Limb (tissue), 2 donors: ENCODE results near the gene OTULINL.
"Not testable (repeated sequence)": the region's sequence is repeated elsewhere in the genome, so short reads cannot be mapped to it uniquely, and the experiment has no call there.

Source experiments
- DNase-seq, 2 donors: peaks; one replicate each; pipeline ENCODE4 v3.0.0-alpha.2; 2016; ENCODE audit errors: extremely low spot score in 2 of 2

OTULINL gene

GRCh38 chr5:14581106-14581890, at the start of gene OTULINL:
OTULINL (plus strand) TSS chr5:14581792; CDS start chr5:14581895, 103 bp downstream.
- DNase-seq, result peak; percentile 85 to 96

GRCh38 chr5:14532180-14532579, 49.4 kb upstream of the OTULINL start:
- no peak for DNase-seq

- DNase-seq, result peak in 1 of 2 donors; percentile 58
Measured at GRCh38 chr5:14534773-14535172, 46.8 kb upstream of the OTULINL start.

- DNase-seq, result no peak
Measured at GRCh38 chr5:14545308-14545707, 36.3 kb upstream of the OTULINL start.

GRCh38 chr5:14545862-14546261, 35.7 kb upstream of the OTULINL start:
- no peak for DNase-seq

- DNase-seq, result no peak
Measured at GRCh38 chr5:14547666-14548065, 33.9 kb upstream of the OTULINL start.

GRCh38 chr5:14551211-14551610, 30.4 kb upstream of the OTULINL start:
- DNase-seq, result no peak

- DNase-seq, result no peak
Measured at GRCh38 chr5:14552017-14552416, 29.6 kb upstream of the OTULINL start.

GRCh38 chr5:14554288-14554687, 27.3 kb upstream of the OTULINL start:
- not testable (repeated sequence) for DNase-seq

GRCh38 chr5:14556015-14556414, 25.6 kb upstream of the OTULINL start:
- no peak for DNase-seq

GRCh38 chr5:14557203-14557770, 24.3 kb upstream of the OTULINL start:
- no peak for DNase-seq

GRCh38 chr5:14557791-14558415, 23.7 kb upstream of the OTULINL start:
- DNase-seq, result no peak

GRCh38 chr5:14560091-14560595, 21.4 kb upstream of the OTULINL start:
- DNase-seq, result no peak

- no peak for DNase-seq
Measured at GRCh38 chr5:14561741-14562140, 19.9 kb upstream of the OTULINL start.

GRCh38 chr5:14568333-14568732, 13.3 kb upstream of the OTULINL start:
- no peak for DNase-seq

GRCh38 chr5:14569948-14570691, 11.5 kb upstream of the OTULINL start:
- no peak for DNase-seq

GRCh38 chr5:14571901-14572300, 9.7 kb upstream of the OTULINL start:
- no peak for DNase-seq

- no peak for DNase-seq
Measured at GRCh38 chr5:14572385-14572784, 9.2 kb upstream of the OTULINL start.

- no peak for DNase-seq
Measured at GRCh38 chr5:14572836-14573235, 8.8 kb upstream of the OTULINL start.

GRCh38 chr5:14574096-14574495, 7.5 kb upstream of the OTULINL start:
- DNase-seq, result no peak

- DNase-seq, result no peak
Measured at GRCh38 chr5:14574891-14575508, 6.6 kb upstream of the OTULINL start.
